Neural cell (in vitro differentiated cells): ENCODE data around the gene NARS2. TPM values are rescaled to one million over a fixed set of nuclear protein-coding genes. Genes with fewer than 3 reads are reported as not detected.

Experiments
- H2AFZ ChIP-seq: fragments of 200-600, 300-800 bp; sonication (generic), shearing (Covaris generic); 2 replicates; pipeline ENCODE4 v1.6.0; 2014; ENCODE audit warnings: low read depth, mild to moderate bottlenecking, antibody characterized with exemption, low read length, moderate library complexity
- H3F3A ChIP-seq: fragments of 200-600 bp; shearing (Covaris generic); 2 replicates; pipeline ENCODE4 v1.6.1; 2016; ENCODE audit warnings: mild to moderate bottlenecking, moderate library complexity, mixed read lengths, antibody characterized with exemption, low read length; ENCODE audit not compliant: insufficient read depth, poor library complexity, severe bottlenecking
- H3K27ac ChIP-seq: fragments of 200-600, 300-800 bp; sonication (generic), shearing (Covaris generic); 2 replicates; pipeline ENCODE4 v1.5.1; 2014; ENCODE audit warnings: mild to moderate bottlenecking, low read length, moderate library complexity
- H3K27me3 ChIP-seq: fragments of 300-800, 200-600 bp; sonication (generic), shearing (Covaris generic); 2 replicates; pipeline ENCODE4 v1.6.0; 2014; ENCODE audit warnings: mild to moderate bottlenecking, low read depth, low read length, moderate library complexity; ENCODE audit not compliant: insufficient read depth
- H3K36me3 ChIP-seq: fragments of 300-800, 200-600 bp; sonication (generic), shearing (Covaris generic); 2 replicates; pipeline ENCODE4 v1.5.1; 2014; ENCODE audit warnings: mild to moderate bottlenecking, antibody characterized with exemption, low read length, moderate library complexity; ENCODE audit not compliant: insufficient read depth
- H3K4me2 ChIP-seq: fragments of 300-800, 200-600 bp; sonication (generic), shearing (Covaris generic); 2 replicates; pipeline ENCODE4 v1.6.0; 2014; ENCODE audit warnings: mild to moderate bottlenecking, low read length
- H3K4me3 ChIP-seq: fragments of 300-800, 200-600 bp; sonication (generic), shearing (Covaris generic); 2 replicates; pipeline ENCODE4 v1.5.1; 2014; ENCODE audit warnings: mild to moderate bottlenecking, low read length, moderate library complexity
- H3K79me2 ChIP-seq: fragments of 200-600 bp; shearing (Covaris generic); replicated peaks from 2 replicates; pipeline ENCODE4 v1.6.0; 2014; ENCODE audit warnings: mild to moderate bottlenecking, low read length, moderate library complexity; ENCODE audit not compliant: insufficient read depth
- H3K9ac ChIP-seq: fragments of 300-800, 200-600 bp; sonication (generic), shearing (Covaris generic); 2 replicates; pipeline ENCODE4 v1.6.1; 2016; ENCODE audit warnings: mild to moderate bottlenecking, low read length, mixed read lengths
- H3K9me2 ChIP-seq: fragments of 200-600 bp; shearing (Covaris generic); 2 replicates; pipeline ENCODE4 v1.6.1; 2016; ENCODE audit warnings: mild to moderate bottlenecking, low read length, mixed read lengths; ENCODE audit not compliant: insufficient read depth
- H3K9me3 ChIP-seq: fragments of 200-600, 300-800 bp; sonication (generic), shearing (Covaris generic); 2 replicates; pipeline ENCODE4 v1.6.1; 2016; ENCODE audit warnings: mild to moderate bottlenecking, mixed run types, low read length, moderate library complexity, mixed read lengths
- H4K20me1 ChIP-seq: fragments of 200-600 bp; shearing (Covaris generic); 2 replicates; pipeline ENCODE4 v1.6.1; 2016; ENCODE audit warnings: mild to moderate bottlenecking, mixed run types; ENCODE audit not compliant: insufficient read depth
- EP300 ChIP-seq: fragments of 450-650 bp; conservative IDR thresholded peaks from 2 replicates; pipeline ENCODE4 v1.6.1; 2014; ENCODE audit warnings: antibody characterized with exemption, mild to moderate bottlenecking, moderate library complexity; ENCODE audit not compliant: poor library complexity, severe bottlenecking
- EZH2 ChIP-seq: fragments of 200-600, 300-800 bp; shearing (Covaris generic), sonication (generic); IDR thresholded peaks from 2 replicates; pipeline ENCODE4 v1.6.1; 2014; ENCODE audit warnings: antibody characterized with exemption, low read length, borderline replicate concordance, mild to moderate bottlenecking; ENCODE audit not compliant: insufficient read depth, poor library complexity, severe bottlenecking
- MXI1 ChIP-seq: fragments of 450-650 bp; conservative IDR thresholded peaks from 2 replicates; pipeline ENCODE4 v1.6.1; 2014; ENCODE audit warnings: antibody characterized with exemption, mild to moderate bottlenecking; ENCODE audit not compliant: poor library complexity, severe bottlenecking
- POLR2AphosphoS5 ChIP-seq: IDR thresholded peaks from 2 replicates; pipeline ENCODE4 v1.6.1; 2012
- RAD21 ChIP-seq: fragments of 450-650 bp; conservative IDR thresholded peaks from 2 replicates; pipeline ENCODE4 v1.6.1; 2014; ENCODE audit warnings: antibody characterized with exemption, mild to moderate bottlenecking, moderate library complexity
- SMC3 ChIP-seq: fragments of 450-650 bp; conservative IDR thresholded peaks from 2 replicates; pipeline ENCODE4 v1.6.1; 2014; ENCODE audit warnings: antibody characterized with exemption, mild to moderate bottlenecking, moderate library complexity; ENCODE audit not compliant: poor library complexity
- TAF1 ChIP-seq: IDR thresholded peaks from 2 replicates; pipeline ENCODE4 v1.6.1; 2012; ENCODE audit warnings: low read depth
- polyA plus RNA-seq: library from polyadenylated mRNA; depleted of rRNA; stranded (reverse); fragments of >200 nt; gene quantifications from 2 replicates; pipeline ENCODE4 v1.2.3, GENCODE V29; 2014
- TF ChIP-seq, protein P1 (sequence below): fragments of 450-650 bp; IDR thresholded peaks from 2 replicates; pipeline ENCODE4 v1.5.1; 2014; ENCODE audit warnings: antibody characterized with exemption, mild to moderate bottlenecking, moderate library complexity; ENCODE audit not compliant: poor library complexity, severe bottlenecking
- TF ChIP-seq, protein P2 (sequence below): IDR thresholded peaks from 2 replicates; pipeline ENCODE4 v1.6.1; 2012; ENCODE audit warnings: borderline replicate concordance

Gene NARS2
- polyA plus RNA-seq, 1 donor from 2014 or later, result 39.6 TPM

DNA sequence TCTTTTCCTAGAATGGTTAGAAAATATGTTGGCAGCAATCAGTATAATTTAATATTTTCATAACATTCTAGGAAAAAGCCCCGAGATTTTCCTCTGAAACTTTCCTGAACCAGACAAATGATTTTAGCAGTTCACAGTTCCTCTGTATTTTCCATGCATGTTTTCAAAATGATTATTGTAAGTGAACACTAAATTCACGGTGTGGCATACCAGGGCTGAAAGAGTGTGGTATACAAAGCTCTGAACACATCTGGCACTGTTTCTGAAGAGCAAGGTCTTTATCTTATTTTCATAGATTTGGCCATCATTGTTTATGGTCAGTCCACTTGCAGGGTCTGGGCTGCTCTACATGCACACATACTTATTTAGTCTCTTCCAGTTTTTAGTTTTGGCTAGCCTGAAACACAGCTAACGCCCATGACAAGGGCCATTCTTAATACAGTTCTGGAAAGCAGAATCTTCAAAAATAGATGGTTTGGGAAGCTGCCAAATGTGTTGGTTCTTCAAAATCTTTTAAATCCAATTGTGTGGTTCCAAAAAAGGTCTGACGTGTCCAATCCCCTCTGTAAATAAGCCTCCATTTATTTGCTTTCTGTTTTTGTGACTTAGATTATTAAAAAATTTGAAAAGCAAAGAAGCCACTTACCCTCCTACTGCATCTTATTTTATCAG, 149.1 kb downstream of the NARS2 start:
- H3K36me3 ChIP-seq, result no peaks in the 10 kb centered on the region
- H3K79me2 ChIP-seq, result no peaks in the 10 kb centered on the region
- H3K9me2 ChIP-seq, result no peaks in the 10 kb centered on the region
- H3K9ac ChIP-seq, result no peak overlapping the region
- H3K27ac ChIP-seq, result no peak overlapping the region
- H4K20me1 ChIP-seq, result no peaks in the 10 kb centered on the region
- no peak overlapping the region for H3K4me2 ChIP-seq
- no peak for TF ChIP-seq MXI1
- TF ChIP-seq EZH2, result no peak
- no peak for TF ChIP-seq EP300
- no peak for TF ChIP-seq POLR2AphosphoS5
- no peak for TF ChIP-seq SMC3
- TF ChIP-seq, protein P1, sequence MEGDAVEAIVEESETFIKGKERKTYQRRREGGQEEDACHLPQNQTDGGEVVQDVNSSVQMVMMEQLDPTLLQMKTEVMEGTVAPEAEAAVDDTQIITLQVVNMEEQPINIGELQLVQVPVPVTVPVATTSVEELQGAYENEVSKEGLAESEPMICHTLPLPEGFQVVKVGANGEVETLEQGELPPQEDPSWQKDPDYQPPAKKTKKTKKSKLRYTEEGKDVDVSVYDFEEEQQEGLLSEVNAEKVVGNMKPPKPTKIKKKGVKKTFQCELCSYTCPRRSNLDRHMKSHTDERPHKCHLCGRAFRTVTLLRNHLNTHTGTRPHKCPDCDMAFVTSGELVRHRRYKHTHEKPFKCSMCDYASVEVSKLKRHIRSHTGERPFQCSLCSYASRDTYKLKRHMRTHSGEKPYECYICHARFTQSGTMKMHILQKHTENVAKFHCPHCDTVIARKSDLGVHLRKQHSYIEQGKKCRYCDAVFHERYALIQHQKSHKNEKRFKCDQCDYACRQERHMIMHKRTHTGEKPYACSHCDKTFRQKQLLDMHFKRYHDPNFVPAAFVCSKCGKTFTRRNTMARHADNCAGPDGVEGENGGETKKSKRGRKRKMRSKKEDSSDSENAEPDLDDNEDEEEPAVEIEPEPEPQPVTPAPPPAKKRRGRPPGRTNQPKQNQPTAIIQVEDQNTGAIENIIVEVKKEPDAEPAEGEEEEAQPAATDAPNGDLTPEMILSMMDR, result no peak
- TF ChIP-seq, protein P2, sequence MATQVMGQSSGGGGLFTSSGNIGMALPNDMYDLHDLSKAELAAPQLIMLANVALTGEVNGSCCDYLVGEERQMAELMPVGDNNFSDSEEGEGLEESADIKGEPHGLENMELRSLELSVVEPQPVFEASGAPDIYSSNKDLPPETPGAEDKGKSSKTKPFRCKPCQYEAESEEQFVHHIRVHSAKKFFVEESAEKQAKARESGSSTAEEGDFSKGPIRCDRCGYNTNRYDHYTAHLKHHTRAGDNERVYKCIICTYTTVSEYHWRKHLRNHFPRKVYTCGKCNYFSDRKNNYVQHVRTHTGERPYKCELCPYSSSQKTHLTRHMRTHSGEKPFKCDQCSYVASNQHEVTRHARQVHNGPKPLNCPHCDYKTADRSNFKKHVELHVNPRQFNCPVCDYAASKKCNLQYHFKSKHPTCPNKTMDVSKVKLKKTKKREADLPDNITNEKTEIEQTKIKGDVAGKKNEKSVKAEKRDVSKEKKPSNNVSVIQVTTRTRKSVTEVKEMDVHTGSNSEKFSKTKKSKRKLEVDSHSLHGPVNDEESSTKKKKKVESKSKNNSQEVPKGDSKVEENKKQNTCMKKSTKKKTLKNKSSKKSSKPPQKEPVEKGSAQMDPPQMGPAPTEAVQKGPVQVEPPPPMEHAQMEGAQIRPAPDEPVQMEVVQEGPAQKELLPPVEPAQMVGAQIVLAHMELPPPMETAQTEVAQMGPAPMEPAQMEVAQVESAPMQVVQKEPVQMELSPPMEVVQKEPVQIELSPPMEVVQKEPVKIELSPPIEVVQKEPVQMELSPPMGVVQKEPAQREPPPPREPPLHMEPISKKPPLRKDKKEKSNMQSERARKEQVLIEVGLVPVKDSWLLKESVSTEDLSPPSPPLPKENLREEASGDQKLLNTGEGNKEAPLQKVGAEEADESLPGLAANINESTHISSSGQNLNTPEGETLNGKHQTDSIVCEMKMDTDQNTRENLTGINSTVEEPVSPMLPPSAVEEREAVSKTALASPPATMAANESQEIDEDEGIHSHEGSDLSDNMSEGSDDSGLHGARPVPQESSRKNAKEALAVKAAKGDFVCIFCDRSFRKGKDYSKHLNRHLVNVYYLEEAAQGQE, result no peak
- no peak for TF ChIP-seq TAF1
- no peak for TF ChIP-seq RAD21
- H3K4me3 ChIP-seq, result no peak overlapping the region
- no peaks in the 10 kb centered on the region for H3K27me3 ChIP-seq
- no peak overlapping the region for H2AFZ ChIP-seq
- H3K9me3 ChIP-seq, result no peaks in the 10 kb centered on the region
- H3F3A ChIP-seq, result no peaks in the 10 kb centered on the region

DNA sequence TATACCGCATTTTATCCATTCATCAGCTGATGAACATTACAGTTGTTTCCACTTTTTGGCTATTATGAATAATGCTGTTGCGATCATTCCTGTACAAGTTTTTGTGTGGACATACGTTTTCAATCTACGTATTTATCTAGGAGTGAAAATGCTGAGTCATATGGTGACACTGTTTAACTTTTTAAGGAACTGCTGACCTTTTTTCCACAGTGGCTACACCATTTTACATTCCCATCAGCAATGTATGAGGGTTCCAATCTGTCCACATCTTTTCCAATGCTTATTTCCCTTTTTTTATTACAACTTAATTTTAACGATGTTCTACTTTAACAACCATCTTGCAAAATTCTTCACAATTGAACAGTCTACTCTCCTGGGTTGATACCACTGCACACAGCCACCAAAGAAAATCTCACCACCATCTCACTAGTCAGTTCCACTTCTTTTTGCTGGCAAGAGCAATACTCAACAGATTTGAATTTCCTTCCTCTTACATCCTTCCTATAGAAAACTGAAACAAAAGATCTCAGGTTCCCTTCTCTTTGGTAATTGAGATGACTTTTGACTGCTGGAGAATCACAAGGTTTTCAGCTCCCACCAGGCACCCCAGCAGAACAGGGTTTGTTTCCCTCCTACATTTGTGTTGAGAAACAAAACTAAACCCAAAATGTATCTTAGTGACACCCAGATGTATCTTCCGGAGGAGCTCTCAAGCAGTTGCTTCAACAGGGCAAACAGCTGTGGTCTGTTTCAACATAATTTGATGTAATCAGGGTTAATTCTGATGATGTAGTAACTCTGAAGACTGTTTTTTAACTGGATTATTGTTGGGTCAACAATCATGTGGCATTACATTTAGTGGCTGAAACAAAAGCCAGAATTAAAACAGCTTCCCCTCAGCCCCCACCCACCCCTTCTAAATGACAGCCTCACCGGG, 150.1 kb downstream of the NARS2 start:
- TF ChIP-seq RAD21 (no peak), MXI1 (no peak), TAF1 (no peak)
- TF ChIP-seq, protein P2, result no peak
- Histone ChIP-seq H3K9ac (no peak overlapping the region), H3K4me2 (no peak overlapping the region), H3K9me2 (no peaks in the 10 kb centered on the region), H3K27me3 (no peaks in the 10 kb centered on the region), H2AFZ (no peak overlapping the region), H3F3A (no peaks in the 10 kb centered on the region), H4K20me1 (no peaks in the 10 kb centered on the region), H3K27ac (no peak overlapping the region), H3K4me3 (no peak overlapping the region), H3K9me3 (no peaks in the 10 kb centered on the region), H3K79me2 (no peaks in the 10 kb centered on the region), H3K36me3 (no peaks in the 10 kb centered on the region)
